NCI-H2227 (cell line): ENCODE measurements around the gene GRK6.
"Not testable (repeated sequence)": the region's sequence is repeated elsewhere in the genome, so short reads cannot be mapped to it uniquely, and the experiment has no call there.

Experiments used
- DNase-seq: peaks from one replicate; lab custom pipeline; 2025; ENCODE audit not compliant: unreplicated experiment; lab: John Stamatoyannopoulos, UW

Gene GRK6

DNA sequence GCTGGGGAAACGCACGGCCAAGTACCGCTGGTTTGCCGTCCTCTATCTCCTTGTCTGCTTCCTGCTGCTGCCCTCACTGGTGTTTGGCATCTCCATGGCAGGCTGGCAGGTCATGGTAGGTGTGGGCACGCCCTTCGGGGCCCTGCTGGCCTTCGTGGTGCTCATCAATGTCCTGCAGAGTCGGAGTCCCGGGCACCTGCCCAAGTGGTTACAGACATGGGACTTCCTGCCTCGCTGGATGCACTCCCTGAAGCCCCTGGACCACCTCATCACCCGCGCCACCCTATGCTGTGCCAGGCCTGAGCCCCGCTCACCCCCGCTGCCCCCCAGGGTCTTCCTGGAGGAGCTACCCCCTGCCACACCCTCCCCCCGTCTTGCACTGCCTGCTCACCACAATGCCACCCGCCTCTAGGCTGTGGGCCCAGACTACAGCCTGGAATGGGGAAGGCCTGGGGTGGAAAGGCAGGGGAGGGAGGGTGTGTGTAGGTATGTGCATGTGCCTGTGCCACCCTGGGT lies 28.5 kb upstream of the GRK6 start:
- no peak for DNase-seq

DNA sequence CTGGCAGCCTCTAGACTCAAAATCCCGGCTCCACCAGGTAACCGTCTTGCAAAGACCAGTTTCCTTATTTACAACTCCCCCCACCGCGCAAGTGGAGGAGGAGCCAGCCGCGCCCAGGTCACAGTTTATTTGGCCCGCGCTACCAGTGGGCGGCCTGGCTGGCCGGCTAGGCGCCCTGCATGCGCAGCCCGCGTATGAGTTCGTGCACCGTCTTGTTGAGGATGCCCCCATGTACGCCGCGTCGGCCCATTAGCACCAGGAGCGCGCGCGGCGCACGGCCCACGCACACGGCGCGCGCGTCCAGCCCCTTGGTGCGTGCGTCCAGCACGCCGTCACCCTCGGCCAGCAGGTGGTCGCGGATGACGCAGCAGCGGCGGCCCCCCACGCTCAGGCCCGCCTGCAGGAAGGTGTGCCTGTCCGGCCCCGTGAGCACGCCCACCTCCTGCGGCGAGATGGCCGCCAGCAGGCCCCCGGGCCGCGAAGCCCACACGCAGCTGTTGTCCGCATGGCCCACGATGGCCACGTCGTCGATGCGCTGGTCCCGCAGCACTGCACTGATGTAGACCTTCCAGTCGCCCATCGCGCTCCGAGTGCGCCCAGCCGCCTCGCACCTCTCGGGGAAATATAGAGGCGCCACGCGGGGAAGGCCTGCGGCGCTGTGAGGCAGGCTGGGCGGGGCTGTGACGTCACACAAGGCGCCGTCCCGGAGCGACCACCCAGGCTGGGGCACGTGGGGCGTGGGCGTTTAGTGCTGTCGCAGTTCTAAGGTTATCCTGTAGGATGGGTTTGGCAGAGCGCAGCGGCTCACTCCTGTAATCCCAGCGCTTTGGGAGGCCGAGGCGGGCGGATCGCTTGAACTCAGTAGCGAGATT lies 26.2 kb upstream of the GRK6 start, which contains the start of gene PFN3:
Gene PFN3, minus strand, starts transcription at position 665 of the 872 bp plus-strand sequence. Its CDS starts 85 bp downstream, at position 580.
- DNase-seq: no peak

DNA sequence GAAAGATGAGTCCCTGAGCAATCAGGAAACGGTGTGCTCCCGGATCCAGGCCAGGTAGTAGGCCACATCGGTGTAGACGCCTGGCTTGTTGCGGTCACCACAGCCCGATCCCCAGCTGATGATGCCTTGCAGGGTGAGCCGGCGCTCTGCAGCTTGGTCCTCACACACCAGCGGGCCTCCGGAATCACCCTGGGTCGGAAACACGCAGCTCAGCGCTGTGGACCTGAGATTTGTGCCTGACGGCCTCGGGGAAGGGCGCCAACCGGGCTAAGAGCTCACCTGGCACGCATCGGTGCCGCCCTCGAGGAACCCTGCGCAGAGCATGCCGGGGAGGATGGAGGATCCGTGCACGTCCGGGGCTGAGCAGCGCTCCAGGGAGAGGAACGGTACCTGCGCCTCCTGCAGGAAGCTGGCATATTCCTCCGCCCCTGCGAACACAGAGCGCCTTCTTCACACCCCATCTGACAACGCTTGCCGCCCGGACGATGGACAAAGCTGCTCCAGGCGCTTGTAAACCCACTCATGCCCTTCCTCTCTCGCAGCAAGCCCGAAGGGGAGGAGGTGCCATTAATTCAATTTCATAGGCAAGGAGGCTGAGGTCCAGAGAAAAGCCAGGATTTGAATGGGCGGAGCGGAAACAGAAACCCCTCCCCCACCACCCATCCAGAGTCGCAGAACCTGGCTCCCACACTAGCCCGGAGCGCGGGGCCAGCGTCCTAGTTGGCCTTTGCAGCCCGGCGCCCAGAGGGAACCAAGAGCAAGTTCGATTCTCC lies 24.0 kb upstream of the GRK6 start:
- DNase-seq: peak; percentile 83

DNA sequence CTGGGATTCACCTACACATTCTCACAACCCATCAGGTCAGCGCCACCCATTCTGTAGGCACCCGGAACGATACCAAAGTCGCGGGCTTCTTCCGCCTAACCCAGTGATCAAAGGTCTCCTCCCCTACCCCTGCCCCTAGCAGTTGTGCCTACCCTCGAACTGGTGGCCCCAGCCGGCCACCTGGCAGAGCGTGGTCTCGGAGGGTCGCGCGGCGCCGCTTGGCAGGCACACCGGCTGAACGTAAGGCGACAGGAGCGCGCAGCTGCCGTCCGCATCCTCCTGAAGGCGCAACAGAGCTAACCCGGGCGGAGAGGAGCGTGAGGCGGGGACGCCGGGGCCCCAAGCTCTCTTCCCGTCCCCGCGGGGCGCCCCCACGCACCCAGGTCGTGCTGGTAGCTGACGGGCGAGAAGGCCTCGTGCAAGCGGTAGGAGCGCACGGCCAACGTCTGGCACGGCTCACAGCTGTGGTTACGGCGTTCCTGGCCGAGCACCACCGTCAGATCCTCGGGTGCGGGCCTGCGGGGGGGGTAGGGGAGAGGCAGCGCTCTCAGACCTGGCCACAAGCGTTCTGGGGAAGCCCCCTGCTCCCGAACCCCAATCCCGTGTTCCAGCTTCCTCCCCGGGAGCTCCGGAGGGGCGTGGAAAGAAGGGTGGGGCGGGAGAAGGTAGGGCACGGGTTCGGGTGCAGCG lies 23.2 kb upstream of the GRK6 start:
- peak; percentile 37 for DNase-seq

DNA sequence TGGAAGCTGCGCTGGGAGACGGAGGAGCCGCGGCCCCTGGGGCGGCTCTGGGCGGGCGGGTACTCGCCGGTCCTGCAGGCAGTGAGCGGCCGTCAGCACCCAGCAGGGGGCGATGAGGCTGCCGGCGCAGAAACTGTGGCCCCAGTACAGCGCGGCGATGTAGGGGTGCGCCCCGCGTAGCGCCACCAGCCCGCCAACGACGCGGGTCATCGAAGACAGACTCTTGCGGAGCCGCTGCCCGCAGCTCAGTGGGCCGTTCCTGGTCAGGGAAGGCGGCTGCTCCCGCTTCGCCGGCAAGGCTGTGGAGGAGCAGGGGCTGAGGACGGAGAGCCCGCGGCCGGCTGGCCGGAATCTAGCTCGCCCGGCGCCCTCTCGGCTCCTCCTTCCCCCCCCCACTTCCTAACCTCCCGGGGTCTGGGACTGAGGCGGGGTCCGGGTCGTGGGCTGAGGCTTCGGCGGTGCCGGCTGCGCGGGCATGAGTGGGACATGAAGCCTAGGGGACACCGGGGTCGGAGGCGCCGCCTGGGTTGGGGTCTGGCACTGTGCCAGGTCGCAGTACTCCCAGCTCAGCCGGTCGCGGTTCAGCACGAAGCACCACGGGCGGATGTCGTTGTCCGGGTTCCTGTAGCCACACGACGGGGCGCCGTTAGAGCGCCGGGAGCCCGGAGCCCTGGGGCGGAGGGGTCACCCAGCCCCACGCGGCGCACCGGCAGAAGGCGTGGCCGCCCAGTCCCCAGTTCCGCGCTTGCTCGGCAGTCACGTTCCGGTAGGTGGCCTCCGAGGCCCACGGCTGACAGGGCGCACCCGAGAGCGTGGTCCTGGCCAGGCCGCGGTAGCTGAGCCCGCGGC lies 22.5 kb upstream of the GRK6 start:
- peak; percentile 79 for DNase-seq

DNA sequence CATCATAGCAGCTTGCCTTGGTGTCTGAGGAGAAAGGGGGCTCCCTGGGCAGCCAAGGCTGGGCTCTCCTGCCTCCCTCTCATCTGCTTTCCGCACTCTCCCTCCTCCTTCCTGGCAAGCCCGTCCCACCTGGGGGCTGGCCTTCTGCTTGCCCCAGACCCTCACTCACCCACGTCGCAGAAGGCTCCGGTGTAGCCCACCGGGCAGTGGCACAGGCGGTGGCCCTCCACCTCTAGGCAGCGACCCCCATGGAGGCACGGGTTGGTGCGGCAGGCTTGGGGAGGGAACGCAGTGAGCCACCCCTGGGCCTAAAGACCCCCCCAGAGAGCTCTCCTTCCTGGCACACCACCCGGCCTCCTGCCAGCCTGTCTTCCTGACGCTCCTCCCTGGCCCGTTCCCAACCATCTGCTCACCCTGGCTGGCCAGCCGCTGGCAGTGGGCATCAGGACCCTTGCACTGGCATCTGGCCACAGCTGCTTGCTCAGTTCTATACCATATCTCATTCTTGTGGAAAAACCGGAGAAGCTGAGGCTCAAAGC lies 21.8 kb upstream of the GRK6 start:
- peak; percentile 36 for DNase-seq

DNA sequence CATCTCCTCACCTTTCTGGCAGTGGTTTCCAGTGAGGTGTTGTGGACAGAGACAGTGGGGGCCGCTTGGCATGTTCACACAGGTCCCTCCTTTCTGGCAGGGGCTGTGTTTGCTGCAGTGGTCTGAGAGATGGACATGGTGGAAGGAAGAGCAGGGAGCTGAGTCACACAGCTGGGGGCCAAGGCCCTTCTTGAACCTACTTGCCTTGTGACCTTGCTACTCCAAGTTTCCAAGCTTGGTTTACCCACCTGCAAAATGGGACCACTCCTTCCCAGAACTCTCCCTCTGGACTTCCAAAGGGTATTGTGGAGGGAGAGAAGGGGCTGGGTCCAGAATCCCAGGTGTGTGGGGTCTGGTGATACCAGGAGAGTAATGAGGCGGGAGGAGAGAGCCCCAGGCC lies 21.2 kb upstream of the GRK6 start:
- DNase-seq: no peak

DNA sequence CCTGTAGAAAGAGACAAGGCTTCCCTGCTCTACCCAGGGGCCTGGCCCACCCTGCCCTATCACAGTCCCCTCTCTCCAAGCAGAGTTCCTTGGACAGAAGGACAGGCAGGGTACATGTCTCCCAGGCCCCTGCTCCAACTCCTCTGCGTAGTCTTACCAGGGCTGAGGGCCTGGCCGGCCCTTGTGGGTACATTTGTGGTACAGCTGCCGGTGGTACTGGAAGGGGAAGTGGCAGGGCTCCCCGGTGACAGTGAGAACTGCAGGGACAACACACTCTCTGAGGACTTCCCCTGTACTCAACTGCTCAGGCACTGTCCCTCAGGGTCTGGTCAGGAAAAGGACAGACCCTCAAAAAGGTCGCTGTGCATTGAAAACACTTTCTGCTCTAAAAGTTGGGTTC lies 20.7 kb upstream of the GRK6 start:
- DNase-seq: no peak

DNA sequence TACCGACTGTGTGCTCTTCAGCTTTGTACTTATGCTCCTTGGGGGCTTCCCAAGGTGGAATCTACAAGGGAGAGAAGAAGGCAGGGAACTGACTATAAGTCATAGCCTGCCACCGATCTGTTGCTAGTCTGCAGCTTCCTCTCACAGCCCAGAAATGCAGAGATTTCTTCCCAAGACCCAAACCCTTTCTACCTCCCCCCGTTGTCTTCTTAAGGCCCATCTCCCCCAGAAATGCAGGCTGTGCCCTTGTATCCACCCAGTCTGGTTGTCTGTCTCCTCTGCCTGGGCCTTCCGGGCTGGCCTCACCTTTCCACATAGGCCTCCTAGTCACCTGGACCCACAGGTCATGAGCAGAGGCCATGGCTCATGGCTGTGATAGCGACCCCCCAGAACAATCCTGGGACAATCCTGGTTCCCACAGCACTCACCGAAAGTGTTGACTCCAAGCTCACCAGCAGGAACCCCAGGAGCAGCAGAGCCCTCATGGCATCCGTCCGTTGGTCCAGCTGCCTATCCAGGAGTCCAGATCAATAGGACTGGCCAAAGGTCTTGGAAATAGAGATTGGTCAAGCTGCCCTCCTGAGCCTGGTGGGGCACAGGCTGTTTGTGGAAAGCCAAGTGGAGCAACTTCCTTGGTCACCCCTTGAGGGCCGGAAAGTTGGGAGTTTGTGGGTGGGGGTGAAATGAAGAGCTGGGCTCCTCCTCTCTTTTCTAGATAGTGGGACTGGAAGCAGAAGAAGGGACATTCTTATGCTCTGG lies 17.3 kb upstream of the GRK6 start, which contains the start of gene F12:
Gene F12, minus strand, starts transcription at position 522 of the 759 bp plus-strand sequence. Its CDS starts 37 bp downstream, at position 485.
- DNase-seq: no peak

DNA sequence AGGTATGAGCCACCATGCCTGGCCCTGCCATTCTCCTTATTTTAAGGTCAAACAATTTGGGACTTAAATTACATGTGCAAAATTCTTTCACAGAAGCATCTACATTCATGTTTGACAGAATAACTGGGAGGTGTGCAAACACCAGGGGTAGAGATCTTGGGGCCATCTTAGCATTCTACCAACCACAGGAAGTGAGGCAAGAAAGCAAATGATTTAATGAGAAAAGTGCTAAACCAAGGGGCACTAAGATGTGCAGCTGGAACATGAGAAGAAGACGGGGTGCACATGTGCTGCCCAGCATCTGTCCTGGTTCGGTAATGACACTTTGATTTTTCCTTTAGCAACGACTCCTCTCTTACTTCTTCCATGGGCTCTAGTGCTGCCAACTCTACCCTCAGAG lies 15.9 kb upstream of the GRK6 start:
- no peak for DNase-seq

DNA sequence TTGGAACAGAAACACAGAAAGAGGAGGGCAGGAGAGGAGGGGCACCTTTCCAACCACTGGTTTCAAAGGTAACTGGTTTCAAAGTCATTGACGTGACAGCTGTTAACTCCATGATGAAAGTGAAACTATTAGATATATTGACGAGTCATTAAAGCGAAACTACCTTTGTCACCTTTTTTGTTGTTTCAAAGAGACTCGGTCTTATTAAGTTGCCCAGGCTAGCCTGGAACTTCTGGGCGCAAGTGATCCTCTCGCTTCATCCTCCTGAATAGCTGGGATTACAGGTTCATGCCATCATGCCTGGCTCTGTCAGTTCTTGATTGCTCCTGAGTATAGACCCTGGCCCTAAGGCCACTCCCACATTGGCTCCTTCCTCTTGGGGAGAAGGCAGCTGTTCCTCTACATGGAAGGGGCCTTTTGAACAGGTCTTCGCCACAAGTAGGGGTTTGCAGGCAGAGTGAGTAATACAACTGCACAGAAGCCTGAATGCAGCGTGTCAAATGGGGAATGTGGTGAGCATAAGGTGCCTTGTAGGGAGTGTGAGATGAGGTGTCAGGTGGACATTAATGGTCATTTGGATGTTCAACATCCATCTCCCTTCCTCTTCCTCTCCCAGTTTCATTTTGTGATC lies 13.8 kb upstream of the GRK6 start:
- DNase-seq: no peak

DNA sequence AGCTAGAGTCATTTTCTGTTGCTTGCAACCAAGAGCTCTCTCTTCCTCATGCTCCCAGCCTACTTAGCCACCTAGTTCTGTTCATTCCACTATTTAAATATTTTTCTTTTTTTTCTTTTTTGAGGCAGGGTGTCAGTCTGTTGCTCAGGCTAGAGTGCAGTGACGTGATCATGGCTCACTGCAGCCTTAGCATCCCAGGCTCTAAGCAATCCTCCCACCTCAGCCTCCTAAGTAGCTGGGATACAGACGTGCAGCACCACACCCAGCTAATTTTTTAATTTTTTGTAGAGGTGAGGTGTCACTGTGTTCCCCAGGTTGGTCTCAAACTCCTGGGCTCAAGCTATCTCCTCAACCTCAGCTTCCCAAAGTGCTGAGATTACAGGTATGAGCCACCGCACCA lies 12.0 kb upstream of the GRK6 start:
- DNase-seq: no peak

DNA sequence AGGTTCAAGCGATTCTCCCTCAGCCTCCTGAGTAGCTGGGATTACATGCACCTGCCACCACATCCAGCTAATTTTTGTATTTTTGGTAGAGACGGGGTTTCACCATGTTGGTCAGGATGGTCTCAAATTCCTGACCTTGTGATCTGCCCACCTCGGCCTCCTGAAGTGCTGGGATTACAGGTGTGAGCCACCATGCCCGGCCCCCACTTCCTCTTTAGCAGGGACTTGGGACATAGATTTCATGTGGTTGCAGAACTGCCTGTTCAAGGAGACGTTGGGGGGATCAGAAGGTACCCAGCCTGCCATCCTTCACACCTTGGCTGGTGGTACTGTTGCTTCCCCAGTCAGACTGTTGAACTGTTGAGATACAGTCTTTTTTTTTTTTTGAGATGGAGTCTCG lies 9.4 kb upstream of the GRK6 start:
- DNase-seq: not testable (repeated sequence)

DNA sequence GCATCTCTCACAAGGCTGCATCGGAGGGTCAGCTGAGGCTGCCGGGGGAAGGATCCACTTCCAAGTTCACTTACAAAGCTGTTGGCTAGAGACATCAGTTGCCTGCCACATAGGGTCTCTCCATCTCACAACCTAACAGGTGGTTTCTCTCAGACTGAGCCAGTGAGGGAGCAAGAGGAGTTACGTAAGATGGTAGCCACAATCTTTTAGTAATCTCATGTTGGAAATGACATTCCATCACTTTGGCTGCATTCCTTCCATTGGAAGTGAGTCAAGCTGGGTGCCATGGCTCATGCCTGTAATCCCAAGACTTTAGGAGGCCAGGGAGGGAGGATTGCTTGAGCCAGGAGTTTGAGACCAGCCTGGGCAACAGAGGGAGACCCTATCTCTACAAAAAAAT lies 7.4 kb upstream of the GRK6 start:
- no peak for DNase-seq

DNA sequence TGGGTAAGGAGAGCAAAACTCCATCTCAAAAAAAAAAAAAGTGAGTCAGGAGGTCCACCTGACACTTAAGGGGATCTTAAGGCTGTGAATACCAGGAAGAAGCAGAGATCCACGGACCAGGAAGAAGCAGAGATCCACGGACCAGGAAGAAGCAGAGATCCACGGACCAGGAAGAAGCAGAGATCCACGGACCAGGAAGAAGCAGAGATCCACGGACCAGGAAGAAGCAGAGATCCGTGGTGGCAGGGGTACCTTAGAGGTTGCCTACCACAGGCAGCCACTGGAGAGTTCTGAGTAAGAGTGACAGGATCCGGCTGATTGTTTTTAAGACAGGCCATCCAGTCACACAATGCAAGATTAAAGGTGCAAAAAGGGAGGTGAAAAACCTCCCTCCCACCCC lies 6.0 kb upstream of the GRK6 start:
- DNase-seq: not testable (repeated sequence)

DNA sequence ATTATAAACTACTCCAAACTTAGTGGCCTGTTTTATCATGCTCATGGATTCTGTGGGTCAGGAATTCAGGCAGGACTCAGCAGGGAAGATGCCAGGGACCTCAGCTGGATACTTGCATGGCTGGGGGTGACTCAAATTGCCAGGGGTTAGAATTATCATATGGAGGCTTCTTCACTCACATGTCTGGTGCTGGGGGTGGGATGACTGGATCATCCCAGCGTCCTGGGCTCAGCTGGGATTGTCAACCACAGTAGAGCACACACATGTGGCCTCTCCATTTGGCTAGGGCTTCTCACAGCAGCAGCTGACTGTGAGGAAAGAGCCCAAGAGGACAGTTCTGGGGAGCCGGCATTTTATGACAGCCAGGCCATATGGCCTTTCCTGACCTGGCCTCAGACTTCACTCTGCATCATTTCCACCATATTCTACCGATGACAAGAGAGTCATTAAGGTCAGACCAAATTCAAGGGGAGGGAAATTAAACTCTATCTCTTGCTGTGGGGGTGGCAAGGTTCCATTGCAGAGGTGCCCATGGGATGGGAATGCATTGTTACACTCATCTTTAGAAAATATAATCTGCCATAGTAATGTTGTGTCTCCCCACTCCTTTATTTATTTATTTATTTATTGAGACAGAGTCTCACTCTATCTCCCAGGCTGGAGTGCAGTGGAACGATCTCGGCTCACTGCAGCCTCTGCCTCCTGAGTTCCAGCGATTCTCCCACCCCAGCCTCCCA lies 5.2 kb upstream of the GRK6 start:
- peak; percentile 10 for DNase-seq

DNA sequence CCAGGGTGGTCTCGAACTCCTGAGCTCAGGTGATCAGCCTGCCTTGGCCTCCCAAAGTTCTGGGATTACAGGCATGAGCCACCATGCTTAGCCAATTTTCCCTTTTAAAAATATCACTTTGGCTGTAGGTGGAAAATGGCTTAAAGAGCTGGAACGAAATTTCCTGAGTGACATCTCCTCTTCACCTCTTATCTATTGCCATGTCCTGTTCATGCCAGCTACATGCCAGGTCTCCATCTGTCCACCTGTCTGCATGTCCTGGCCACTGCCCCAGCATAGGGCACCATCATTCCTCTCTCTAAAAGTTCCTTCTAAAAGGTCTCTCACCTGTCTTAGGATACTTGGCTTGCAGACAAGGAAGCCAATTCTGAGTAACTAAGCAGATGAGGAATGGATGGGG lies 2.8 kb upstream of the GRK6 start:
- no peak for DNase-seq

DNA sequence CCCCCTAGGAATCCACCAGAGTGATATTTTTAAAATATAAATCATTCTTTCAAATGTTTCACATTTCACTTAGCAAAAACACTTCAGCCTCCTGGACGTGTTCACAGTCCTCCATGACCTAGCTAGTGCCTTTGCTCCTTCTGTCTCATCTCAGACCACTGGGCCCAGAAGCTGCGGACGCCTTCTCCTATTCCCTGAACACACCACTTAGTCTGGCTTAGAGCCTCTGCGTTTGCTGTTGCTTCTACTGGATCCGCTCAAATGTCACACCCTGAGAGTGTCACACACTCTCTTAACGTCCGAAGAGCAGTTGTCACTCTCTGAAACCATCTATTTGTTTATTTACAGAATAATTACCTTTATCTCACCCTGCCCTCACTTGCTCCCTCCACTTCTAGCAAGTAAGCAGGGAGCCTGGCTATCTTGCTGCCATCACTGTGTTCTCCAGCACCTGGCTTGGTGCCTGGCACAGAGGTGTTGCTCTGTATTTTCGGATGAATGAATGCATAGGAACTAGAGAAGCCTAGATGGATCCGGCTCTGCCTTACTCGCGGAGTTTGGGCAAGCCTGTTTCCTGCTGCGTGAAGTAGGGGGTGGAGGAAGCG lies 1.2 kb upstream of the GRK6 start:
- DNase-seq: no peak
